ENCODE results near the gene CRAT.

Gene CRAT

DNA sequence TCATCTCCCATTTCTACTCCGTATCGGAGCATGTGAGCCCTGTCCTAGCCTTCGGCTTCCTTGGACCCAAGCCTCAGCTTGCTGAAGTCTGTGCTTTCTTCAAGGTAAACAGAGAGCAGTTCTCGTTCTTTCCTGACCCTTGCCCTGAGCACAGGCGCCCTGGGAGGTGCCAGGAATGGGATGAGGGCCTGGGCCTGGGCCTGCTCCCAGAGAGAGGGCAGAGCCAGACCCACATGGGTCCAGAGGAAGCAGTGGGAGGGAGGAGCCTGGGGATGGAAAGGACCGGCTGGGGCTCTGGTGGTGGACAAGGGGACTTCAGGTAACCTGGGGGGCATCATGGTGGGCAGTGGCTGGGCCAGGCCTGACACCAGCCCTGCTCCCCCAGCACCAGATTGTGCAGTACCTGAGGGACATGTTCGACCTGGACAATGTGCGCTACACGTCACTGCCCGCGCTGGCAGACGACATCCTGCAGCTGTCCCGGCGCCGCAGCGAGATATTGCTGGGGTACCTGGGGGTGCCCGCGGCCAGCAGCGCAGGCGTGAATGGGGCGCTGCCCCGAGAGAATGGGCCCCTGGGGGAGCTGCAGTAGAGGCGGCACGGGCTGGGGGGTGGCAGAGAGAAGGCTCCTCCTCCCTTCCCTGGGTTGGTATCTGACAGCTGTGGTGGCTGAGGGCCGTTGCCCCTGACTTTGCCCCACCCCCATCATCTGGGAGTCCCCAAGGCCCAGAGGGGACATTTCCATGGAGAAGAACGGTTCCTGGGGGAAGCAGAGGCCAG, 40.5 kb downstream of the CRAT start:
- in situ Hi-C loops (cut with HindIII; ENCODE audit: low sequenced_read_pairs): no loop called here

DNA sequence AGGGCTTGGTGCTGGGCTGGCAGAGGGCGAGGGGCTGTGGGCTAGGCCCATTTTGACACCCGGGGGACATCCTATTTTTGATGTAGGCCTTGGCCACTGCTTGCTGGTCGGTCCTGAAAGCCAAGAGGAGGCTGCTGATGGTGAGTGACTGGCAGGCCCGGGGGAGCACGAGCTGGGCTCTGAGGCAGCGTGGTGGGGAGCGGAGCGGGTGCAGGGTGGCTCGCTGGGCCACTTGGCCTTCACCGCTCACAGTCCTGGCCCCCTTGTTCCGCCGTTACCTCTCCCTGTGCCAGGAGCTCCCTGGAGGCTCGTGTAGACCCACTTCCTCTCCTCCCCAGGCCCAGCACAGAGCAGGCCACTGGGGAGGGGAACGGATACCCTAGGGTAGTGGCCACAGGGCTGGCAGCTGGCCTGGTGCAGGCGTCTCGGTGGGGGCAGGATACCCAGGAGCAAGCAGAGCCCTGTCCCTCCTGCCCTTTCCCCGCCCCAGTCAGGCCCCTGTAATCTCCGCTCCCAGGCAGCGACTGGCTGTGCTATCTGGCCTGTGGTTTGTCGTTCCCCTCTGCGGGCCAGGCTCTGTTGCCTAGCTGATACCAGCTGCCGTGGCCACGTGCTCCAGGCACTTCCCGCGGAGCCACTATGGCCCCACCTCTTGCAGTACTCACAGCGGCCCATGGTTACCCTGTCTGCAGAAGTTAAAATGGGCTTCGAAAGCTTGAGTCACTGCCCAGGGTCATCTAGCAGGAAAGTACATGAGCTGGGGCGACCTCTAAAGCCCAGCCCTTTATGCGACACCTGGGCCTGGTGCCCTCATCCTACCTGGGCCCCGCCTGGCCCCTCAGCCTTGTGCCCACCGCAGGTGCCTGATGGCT, 41.4 kb downstream of the CRAT start:
- in situ Hi-C loops (cut with HindIII; ENCODE audit: low sequenced_read_pairs): no loop called here

DNA sequence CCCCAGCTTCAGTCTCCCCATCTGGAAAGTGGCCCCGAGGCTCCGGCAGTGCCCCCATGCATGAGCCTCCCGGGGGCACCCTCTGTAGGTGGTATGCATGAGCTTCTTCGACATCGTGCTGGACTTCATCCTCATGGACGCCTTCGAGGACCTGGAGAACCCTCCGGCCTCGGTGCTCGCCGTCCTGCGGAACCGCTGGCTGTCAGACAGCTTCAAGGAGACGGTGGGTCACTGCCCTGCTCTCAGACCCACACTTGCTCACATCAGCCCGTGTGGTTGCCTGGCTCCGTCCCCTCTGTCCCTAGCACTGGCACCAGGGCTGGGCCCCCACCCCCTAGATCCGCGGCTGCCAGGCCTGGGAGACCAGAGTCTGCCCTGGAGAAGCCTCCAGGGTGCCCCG, 42.5 kb downstream of the CRAT start:
- in situ Hi-C loops (cut with HindIII; ENCODE audit: low sequenced_read_pairs): no loop called here

DNA sequence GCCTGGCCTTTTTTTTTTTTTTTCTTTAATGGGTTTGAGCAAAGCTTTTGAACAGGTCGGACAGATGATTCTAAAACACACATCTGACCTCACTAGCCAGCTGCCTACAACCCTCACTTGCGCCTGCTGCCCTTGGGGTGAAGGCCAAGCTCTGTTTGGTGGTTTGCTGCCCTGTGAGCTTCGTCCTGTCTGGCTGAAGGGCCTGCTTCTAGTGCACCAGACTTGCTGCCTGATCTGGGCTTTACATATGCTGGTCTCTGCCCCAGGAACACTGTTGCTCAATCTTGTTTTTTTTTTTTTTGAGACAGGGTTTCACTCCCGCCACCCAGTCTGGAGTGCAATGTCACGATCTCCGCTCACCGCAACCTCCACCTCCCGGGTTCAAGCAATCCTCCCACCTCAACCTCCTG, 46.1 kb downstream of the CRAT start:
- in situ Hi-C loops (cut with HindIII; ENCODE audit: low sequenced_read_pairs): no loop called here

DNA sequence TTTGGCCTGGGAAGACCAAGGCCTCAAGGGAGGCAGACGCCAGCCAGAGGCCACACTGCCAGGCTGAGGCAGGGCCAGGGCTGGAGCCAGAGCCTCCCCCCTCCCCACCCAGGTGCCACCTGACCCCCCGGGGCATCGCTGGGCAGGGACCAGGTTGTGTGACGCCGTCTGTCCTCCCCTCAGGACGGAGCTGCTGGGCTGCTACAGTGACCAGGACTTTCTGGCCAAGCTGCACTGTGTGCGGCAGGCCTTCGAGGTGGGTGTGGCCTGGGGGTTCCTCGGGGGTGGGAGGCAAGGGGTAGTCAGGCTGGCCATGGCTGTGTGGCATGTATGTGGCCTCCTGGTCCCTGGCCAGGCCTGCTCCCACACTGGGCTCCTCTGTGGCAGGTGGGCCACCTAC, 47.5 kb downstream of the CRAT start:
- in situ Hi-C loops (cut with HindIII; ENCODE audit: low sequenced_read_pairs): no loop called here

DNA sequence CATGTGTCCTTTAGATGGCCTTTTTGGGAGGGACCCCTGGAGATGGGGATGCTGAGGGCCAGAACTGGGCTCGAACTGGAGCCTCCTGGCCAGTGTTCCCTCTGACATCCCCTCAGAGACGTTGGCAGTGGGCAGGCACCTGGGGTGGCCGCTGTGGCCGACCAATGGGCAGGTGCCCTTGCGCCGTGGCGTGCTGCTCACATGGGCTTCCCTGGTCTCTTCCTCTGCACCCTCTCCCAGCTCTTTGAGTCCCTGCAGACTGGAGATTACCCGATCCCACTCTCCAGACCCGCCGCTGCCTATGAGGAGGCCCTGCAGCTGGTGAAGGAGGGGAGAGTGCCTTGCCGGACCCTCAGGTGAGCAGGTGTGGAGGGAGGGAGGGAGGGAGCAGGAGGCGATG, 49.6 kb downstream of the CRAT start:
- in situ Hi-C loops (cut with HindIII; ENCODE audit: low sequenced_read_pairs): no loop called here

DNA sequence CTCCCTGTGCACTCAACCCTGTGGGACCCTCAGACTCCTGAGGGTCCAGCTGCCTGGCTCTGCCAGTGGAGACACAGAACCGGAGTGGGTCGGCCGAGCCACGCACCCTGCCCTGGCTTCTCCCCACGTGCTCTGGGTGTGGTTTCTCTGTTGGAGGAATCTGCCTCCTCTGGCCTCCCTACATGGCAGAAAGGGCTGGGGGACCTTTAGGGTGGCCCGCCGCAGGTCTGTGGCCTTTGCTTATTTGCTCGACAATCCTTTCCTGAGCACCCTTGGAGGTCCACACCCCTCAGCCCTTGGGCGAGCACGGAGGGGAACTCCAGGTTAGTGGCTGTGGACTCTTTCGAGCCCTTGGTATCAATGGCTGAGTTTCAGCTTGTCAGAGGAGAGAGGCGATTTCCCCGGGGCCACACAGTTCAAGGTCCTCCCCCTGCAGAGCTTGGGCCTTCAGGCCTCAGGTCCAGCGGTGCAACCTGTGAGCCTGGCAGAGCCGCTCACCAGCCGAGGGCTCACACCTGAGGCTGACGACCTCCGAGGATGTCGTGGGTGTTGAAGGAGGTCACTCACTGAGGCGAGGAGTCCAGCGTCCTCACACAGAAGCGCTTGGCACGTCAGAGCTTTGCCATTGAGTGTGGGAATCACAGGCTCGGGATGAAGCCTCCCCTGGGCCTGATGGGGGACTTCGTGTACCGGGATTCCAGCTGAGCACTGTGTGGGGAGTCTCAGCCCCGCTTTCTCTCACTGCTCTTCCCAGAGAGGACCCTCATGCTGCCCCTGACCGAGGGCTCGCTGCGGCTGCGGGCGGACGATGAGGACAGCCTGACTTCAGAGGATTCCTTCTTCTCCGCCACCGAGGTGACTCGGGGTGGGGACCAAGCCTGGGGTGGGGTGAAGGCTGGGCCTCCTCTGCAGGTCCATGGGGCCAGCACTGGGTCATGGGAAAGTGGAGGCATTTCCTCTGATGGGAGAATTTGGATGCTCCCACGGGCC, 50.5 kb downstream of the CRAT start:
- in situ Hi-C loops (cut with HindIII; ENCODE audit: low sequenced_read_pairs): no loop called here

DNA sequence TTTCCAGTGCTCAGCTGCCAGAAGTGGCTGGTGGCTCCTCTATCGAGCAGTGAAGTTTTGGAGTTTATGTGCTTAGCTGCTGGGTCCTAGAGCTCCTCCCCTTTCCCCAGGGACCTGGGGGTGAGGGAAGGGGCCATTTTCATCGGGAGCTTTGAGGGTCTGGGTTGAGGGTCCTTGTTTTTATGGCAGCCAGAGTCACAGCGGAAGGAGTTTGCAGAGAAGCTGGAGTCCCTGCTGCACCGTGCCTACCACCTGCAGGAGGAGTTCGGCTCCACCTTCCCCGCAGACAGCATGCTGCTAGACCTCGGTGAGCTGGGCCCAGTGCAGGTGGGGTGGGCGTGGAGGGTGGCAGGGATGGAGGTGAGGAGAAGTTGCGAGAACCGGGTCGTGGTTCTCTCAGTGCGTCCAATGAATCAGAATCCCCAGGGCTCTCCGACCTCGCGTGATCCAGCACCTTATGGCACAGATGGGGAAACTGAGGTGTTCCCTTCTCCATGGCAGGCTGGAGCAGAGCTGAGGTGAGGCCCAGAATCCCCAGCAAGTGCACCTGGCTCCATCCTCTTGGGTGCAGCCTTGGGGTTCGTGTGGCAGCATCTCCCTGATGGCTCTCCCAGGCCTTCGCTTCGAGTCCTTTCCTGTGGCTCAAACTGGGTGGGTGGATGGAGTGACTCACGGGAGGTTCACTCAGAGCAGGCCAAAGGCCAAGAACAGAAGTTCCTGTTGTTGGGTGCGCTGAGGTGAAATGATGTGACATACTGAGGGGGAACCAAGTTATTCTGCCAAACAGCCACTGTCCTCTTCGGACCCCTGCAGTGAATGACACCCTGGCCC, 51.4 kb downstream of the CRAT start:
- in situ Hi-C loops (cut with HindIII; ENCODE audit: low sequenced_read_pairs): no loop called here

DNA sequence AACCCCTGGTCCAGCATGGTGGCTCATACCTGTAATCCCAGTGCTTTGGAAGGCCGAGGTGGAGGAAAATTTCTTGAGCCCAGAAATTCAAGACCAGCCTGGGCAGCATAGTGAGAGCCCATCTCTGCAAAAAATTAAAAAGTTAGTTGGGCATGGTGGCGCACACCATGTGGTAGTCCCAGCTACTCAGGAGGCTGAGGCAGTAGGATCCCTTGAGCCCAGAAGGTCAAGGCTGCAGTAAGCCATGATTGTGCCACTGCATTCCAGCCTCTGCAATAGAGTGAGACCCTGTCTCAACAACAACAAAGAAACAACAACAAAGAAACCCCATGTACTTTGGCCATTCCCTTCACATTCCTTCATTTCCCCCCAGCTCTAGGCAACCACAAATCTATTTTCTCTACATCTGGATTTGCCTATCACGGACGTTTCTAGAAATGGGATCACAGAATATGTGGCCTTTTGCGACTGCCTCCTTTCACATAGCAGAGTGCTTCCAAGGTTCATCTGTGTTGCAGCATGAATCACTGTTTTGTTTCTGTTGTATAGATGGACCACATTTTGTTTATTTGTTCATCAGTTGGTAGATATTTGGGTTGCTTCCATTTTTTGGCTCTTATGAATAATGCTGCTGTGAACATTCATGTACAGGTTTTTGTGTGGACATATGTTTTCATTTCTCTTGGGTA, 56.3 kb downstream of the CRAT start:
- in situ Hi-C loops (cut with HindIII; ENCODE audit: low sequenced_read_pairs): no loop called here

DNA sequence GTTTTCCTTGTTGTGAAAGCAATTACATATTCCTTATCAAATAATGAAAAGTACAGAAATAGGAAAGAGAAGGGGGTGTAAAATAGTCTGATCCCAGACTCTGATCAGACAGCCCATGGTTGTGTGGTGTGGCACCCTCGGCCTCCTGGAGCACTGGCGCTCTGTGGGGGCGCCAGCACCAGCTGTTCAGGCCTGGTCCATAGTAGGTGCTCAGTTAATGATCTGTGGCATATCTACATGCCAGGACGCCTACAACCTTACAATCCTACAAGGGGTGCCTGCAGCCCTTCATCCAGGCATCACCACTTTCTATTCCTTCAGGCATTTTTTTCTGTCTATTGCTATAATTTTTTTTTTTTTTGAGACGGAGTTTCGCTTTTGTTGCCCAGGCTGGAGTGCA, 57.6 kb downstream of the CRAT start:
- in situ Hi-C loops (cut with HindIII; ENCODE audit: low sequenced_read_pairs): no loop called here

DNA sequence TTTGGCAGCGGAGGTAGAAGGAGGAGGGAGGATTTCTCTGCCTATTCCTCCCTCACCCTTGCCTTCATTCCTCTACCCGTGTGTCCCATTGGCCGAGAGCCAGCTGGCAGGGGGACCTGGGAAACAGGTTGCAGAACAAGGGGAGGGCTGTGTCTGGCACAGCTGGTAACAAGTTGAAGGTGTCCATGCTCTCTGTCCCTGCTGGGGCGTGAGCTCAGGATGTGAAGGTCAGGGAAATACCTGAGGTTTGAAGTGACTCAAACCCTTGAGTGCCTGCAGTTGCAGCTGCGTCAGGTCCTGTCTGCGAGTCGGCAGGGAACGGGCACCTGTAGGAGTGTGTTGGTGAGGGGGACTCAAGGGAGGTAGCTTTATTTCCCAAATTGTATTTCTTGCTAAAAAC, 58.0 kb downstream of the CRAT start:
- in situ Hi-C loops (cut with HindIII; ENCODE audit: low sequenced_read_pairs): no loop called here

Measured in DLD1 (cell line).